CD4-positive, alpha-beta T cell treated with Interleukin-17A for 1 hour (primary cell): ENCODE results near the gene NSFL1C.

Experiments
- DNase-seq: peaks from one replicate; pipeline ENCODE4 v3.0.0-alpha.2; 2020

The NSFL1C gene

DNA sequence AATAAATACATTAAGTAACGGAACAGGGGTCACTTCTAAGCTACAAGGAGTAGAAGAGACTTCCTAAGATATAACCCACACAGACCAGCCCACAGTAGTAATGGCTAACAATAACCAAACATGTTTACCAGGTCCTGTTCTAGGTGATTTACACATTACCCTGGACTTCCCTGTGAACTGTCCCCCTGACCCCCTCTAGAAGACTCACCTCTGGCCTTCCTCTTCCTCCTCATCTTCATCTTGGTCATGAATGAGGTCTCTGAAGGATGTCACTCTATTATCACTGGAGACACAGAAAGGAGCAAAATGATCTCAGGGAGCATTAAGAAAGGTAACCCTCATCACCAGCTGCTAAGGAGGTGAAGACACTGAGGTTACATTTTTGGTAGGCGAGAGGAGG, 8.7 kb downstream of the NSFL1C start:
- DNase-seq = no peak

DNA sequence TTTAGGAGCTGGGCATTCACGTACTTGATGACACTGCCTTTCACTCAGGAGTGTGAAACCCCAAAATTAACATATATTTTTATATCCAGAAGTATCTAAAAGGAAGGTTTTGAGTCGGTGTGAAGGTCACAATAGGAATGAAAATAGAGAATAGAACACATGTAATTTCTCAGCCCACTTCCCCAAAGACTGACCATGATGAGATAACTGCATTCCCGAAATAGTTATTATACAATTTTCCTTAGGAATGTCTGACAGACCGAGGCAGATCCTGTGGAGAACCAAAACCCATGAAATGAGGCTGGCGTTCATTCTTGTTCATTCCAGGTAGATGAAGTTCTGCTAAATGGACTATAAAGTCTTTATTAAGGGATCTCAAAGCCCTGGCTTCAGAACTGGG, 10.3 kb downstream of the NSFL1C start:
- DNase-seq = no peak

DNA sequence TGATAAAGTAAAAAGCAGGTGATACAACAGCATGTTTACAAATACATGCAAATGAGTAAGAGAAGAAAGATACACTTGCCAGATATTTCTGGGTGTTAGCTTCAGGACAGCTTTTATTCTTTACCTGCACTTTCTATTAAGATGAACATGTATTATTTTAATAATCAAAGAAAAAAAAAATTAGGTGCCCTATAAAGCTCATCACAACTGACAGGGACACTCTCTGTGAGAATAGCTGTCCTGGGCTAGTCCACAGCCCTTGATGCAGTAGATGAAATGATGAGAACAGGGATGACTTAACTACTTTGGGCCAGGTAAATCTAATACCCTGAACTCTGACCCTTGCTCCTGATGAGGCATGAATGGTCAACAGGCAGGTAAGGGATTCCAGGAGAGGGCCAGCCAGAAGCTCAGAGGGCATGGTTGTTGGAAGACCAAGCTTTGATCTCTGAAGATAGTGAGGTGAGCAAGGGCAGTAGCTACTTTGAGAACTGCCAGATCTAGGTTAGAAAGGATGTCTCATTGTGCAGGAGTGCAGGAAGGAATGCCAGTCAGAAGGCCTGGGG, 15.6 kb downstream of the NSFL1C start:
- no peak for DNase-seq

DNA sequence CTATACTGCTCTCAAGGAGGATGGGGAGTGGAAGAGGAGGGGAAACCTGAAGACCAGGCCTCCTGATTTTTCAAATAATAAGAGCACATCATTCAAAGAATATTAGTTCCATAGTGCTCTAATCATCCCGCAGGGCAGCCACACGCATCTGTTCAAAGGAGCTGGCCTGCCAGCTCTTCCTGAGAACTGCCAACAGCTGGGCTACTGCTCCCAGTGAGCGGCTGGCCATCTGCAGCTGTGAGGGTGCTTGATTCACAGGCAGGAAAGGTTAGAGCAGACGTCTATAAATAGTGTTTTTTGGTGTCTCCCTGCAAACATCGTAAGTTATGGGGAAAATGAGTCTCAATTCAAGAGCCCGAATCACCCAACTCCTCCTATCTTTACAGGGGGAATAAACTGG, 17.3 kb downstream of the NSFL1C start:
- DNase-seq = no peak

DNA sequence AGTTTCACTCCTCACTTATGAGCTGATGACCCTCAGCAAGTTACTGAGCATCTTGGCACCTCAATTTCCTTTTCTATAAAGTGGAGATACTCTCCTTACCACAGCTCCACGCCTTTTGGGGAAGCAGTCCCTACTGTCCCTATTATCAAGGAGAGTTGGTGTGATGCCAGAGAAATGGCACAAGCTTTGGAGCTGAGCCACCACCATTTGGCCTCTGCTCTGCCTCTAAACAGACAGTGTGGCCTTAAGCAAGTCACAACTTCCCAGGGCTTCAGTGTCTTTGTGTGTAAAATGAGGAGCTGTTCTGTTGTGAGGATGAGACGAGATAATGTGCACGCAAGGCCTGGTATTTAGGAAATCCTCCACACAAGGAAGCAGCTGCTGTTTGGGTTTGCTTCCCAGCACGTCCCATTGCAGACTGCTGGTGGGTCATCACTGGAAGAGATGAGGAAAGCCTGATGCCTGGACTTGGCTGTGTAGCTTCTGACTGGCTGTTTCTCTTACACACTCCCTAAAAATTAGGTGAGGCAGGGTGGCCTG, 18.5 kb downstream of the NSFL1C start:
- DNase-seq = no peak

DNA sequence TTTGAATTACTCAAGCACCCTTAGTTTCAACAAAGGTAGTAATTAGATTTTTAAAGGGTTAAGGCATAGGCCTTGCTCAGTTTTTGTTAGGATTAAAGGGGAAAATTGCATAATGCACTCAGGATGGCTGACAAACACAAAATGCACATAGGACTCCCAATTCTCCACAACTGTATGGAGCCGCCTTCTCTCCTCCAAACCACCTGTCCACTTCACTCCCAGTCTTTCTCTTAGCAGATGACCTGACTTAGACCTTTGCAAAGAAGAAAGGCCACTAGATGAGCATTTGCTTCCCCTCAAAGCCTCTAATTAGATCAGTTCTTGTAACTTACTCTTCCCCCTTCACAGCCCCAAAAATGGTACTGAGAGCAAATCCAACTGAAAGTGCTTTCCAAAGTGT, 20.1 kb downstream of the NSFL1C start:
- no peak for DNase-seq

DNA sequence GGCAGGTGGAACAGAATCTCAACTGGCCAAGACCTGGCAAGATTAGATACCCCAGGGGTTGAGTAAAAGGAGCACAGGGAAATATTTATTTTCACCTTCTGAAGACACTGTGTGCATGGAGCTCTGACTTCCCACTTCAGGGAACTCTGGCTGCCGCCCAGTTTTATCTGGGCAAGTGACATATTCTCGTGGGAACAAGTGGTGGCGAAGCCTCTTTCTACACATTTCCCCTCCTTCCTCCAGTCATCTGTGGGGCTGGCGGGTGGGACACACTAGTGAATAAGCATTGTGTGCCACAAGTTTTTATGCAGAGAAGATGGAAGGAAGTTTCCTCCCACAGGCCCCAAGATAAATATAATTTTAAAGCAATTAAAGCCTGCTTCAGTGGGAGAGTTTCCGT, 23.6 kb downstream of the NSFL1C start:
- no peak for DNase-seq

DNA sequence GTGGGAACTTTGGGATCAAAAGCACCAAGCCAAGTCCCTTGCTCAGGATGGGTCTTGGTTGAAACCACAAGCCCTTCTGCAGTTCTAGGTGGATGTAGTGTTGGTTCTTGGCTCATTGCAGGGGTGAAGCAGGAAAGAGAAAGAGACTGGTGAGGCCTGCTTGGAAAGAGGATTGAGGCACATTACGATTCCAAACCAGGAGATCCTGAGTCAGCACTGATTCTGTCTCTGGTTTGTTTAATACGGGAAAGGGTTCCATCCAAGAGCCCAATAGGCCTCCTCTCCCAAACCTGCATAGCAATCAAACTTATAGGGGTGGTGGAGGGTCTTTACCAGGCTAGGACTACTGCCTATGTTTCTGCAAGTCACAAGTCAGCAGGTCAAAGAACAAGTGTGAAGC, 24.3 kb downstream of the NSFL1C start:
- DNase-seq = no peak

DNA sequence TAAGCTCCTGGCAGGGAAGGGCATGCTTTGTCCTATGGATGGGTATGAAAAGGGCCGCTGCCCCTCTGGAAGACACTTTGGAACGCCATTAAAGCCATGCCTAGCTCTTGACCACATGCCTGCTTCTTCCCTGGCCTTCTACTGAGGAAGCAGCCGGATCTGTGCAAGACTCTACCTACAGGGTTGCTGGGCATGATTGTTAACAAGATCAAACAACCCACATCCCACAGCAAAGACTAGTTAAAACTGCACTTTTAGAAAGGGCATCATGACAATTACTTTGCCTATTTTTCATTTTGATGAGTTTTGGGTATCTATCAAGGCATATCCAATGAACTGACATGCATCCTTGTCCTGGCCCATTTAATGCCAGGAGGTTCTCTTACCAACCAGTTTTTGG, 25.5 kb downstream of the NSFL1C start:
- DNase-seq = no peak

DNA sequence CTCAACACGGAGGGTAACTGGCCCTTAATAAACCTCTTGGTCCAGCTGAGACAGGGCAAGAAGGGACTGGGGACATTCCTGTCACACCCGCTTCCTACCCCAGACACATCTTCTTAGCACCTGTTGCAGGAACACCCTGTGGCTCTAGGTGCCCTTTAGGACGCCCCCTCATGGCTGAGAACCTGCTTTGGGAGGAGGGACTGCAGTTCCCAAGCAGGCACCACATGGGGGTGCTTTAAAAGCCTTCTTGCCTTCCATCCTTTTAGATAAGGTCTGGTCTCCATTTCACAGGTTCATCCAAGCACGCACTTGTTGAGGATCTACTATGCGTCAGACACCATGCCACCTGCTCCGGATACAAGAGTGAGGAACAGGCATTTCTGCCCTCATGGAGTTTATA, 26.6 kb downstream of the NSFL1C start:
- no peak for DNase-seq

DNA sequence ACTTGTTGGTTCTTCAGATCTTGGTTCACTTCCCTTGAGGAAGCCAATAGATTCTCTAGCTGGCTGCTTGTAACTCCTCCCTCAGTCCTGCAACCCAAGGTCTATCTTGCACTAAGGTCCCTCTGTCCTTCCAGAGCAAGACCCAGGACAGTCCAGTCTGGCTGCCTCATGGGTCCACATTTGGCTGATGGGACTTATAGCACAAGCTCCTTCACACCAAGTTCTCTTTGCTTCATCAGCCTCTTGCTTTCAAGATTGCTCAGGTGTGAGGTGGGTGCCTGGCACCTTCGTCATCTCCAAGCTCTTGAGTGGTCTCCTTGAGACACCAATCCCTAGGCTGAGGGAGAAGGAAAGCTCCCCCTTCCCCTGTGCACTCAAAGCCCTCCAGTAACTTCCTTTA, 28.3 kb downstream of the NSFL1C start:
- DNase-seq = no peak

DNA sequence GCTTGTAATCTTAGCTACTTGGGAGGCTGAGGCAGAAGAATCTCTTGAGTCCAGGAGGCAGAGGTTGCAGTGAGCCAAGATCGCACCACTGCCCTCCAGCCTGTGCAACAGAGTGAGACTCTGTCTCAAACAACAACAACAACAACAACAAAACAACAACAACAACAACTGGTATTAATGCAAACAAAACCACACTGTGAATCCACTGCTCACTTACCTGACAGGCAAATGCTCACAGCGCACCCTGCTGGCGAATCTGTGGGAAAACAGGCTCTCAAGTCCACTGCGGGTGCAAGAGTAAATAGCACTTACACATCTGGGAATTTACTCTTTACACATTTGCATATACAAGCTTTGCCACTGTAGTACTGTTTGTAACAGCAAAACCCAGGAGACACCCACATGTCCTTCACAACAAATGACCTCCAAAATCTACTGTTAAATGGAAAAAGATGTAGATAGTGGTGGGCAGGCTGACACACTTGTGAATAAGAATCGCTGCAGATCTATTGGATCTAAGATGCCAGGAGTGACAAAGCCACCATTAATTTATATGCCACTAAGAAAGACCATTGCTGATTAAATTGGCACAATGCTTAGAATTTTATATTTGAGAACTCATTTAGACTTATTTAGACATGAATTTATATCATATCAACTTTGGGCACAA, 29.3 kb downstream of the NSFL1C start:
- peak; percentile 83 for DNase-seq

DNA sequence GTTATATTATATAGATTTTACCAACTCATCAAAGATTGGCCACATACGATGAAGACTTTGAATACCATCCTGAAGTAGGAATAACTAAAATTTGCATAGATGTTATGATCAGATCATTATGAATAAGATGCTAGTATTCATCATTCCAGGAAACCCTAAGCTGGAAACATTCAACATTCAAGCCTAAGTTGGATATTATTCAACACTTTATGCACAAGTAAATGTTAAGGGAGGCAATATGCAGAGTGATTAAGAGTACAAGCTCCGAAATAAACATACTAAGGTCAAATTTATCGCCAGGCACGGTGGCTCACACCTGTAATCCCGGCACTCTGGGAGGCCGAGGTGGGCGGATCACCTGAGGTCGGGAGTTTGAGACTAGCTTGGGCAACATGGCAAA, 30.4 kb downstream of the NSFL1C start:
- DNase-seq = no peak

DNA sequence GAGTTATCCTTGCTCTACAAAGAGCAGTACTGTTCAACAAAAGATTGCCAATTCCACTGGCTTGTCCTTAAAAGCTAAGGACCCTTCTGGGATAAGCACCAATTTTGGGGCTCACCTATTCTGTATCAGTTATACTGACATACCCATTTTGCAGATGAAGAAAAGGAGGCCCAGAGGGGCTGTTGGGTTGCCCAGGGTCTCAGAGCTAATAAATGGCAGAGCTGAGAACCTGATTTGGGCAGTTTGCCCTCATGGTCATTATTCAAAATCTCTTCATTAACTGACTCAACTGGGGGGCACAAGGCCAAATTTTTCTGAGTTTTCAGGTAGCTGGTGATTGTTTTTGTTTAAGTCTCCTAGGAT, 31.3 kb downstream of the NSFL1C start:
- DNase-seq = no peak

DNA sequence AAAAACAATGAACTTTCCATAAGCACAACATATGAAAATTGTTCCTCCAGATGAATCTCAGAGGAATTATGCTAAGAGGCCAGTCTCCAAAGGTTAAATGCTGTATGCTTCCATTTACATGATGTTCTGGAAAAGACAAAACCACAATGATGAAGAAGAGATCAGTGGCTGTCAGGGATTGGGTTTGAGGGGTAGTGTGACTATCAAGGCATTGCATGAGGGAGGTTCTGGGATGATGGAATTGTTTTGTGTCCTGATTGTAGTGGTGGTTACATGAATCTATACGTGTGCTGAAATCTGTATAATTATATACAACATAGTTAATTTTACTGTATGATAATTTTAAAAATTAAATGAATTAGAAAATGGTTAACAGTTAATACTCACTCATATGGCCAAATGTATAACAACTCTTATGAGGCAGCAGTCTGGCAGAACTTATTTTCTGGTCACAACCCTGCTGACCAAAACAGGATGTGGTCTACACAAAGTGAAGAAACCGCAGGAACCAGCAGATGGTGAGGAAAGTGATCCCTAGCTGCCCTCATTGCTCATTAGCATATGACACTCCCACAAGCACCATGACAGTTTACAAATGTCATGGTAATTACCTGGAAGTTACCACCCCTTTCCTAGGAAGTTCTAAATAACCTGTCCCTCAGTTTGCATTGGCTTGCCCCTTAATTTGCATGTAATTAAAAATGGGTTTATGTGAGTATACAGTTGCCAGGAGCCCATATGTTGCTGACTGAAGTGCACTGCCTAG, 31.9 kb downstream of the NSFL1C start:
- DNase-seq = peak; percentile 82

DNA sequence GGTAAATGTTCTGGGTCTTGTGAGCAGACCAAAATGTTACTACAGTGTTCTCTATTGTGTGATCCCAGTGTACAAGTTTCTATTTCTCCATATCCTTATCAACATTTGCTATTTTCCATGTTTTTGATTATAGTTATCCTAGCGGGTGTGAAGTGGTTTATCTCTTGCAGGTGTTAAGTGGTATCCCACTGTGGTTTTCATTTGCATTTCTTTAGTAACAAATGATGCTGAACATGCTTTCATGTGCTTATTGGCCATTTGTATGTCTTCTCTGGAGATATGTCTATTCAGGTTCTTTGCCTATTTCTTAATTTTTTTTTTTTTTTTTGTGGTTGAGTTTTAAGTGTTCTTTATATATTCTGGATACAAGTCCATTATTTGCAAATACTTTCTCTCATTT, 35.5 kb downstream of the NSFL1C start:
- DNase-seq = no peak

DNA sequence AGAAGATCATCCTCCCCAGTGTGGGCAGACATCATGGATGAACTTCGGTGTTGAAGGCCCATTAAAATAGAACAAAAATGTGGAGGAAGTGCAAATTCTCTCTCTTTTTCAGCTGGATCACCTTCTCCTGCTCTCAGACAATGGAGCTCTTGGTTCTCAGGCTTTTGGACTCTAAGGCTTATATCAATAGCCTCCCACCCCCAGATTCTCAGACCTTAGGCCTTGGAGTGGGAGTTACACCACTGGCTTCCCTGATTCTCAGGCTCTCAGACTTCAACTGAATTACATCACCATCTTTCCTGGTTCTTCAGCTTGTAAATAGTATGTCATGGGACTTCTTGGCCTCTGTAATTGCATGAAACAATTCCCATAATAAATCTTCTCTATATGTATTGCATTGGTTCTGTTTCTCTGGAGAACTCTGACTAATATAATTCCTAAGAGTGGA, 36.6 kb downstream of the NSFL1C start:
- no peak for DNase-seq

DNA sequence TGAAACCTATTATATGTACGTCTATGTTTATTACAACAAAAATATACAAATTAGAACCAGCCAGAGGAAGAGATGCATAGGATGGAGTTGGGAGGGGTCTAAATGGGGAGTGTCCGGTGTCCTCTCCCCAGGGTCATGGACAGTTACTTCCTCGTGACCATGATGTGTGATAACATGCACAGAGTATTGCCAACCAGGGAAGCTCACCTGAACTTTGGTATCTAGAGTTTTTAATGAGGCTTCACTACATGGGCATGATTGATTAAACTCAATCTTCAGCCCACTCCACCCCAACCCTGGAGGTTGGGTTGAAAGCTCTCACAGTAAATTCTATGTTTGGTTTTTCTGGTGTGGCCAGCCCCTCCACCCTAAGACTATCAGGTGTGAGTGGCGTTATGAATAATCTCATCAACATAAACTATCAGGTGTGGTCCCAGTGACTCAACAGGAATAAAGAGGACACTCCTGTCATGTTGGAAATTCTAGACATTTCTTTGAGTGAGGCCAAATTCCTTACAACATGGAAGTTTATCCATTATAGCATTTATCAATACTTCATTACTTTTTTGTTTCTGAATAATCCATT, 37.4 kb downstream of the NSFL1C start:
- no peak for DNase-seq

DNA sequence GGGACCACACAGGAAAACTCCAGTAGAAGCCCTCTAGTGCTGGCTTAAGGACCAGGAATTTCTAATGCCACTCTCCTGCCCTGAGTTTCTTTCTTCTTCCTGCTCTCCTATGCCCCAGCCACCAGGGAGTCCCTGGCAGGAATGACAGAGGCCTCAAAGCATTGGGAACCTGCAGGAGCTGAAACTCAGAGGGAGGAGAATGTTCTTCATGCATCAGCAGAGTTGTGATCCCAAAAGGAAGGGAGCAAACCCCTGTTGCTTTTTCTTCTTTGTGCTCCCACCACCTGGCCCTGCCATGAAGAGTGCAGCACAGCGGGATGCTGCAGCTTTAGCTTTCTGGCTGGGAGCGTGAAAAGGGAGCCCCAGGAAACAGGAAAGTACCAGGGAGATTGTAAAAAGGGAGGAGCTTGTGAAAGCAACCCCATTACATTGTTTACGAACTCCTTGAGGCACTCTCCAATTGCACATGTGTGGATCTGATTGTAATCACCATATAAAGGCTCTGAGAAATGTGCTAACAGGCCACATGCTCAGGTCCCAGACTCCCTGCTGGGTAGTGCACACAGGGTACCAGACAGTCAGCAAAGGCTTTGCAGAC, 39.1 kb downstream of the NSFL1C start:
- DNase-seq = no peak

DNA sequence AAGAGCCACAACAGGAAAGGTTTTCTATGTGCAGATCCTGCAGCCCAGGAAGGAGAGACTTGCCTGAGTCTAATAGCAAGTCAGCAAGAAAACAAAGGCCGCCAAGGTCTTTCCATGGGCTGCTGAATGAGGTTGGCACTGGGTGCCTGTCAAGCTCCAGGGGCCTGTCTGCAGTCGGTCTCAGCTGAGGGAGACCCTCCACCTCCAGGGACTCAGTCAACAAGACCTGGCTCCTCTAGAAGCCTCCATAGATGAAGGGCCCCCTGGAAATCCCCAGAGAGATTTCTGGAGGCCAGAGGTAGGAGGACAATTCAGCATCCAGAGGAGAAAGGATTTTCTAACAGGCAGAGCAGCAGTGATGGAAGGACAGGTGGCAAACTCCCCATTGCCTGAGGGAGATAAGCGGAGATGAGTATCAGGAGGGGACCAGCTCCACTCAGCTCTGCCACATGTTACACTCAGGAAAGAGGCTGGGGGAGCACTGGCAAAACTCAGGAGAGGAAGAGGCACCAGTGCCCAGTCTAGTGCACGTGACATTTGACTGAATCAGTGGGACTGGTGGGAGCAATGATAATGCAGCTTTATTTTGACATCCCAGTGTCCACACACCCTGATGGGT, 40.3 kb downstream of the NSFL1C start:
- no peak for DNase-seq

DNA sequence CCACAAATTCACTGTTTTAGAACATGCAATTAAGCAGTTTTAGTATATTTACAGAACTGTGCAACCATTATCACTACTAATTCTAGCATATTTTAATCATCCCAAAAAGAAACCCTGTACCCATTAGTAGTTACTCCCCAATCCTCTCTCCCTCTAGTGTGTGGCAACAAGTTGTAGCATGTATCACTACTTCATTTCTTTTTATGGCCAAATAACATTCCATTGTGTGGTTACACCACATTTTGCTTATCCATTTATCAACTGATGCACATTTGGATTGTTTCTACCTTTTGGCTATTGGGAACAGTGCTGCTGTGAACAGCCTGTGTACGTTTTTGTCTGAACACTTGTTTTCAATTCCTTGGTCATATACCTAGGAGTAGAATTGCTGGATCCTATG, 42.3 kb downstream of the NSFL1C start:
- no peak for DNase-seq

DNA sequence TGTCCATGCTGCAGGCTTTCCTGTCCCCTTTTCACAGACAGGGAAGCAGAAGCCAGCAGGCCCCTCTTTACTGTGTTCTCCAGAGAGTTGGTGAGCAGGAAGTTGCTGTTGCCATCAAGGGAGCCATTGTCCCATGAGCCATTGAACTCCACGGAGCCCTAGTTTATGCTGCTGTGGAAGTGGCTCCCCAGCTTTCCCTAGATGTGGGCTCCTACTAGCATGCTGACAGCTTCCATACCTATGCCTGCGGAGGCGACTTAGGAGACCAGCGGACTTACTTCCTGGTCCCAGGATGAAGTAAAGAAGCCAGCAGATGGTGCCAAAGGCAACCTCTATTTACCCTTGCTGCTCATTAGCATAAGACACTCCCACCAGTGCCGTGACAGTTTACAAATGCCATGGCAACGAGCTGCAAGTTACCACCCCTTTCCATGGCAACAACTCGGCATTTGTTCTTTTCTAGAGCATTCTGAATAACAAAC, 43.0 kb downstream of the NSFL1C start:
- DNase-seq = peak; percentile 34

DNA sequence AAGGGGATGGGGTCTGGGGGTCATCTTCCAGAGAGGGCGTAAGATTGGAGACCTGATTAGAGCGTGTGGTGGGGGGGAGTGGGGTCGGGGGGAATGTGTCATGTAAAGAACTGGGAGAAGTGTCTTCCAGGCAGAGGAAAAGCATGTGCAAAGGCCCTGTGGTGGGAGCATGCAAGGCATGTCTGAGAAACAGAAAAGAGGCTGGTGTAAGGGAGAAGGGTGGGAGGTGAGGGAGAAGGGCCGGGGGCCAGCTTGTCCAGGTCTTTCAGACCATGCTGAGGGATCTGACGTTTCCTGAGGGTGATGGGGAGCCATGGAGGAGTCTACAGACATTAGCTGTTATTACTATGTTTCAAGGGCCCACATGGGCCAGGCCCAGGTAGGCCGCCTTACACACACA, 43.4 kb downstream of the NSFL1C start:
- DNase-seq = no peak
